ENCODE data around the gene CXXC5. TPM values are rescaled to one million over a fixed set of nuclear protein-coding genes. Genes with fewer than 3 reads are reported as not detected.

The CXXC5 gene
- total RNA-seq, 1 donor from 2014 or later: 37.3 TPM

DNA sequence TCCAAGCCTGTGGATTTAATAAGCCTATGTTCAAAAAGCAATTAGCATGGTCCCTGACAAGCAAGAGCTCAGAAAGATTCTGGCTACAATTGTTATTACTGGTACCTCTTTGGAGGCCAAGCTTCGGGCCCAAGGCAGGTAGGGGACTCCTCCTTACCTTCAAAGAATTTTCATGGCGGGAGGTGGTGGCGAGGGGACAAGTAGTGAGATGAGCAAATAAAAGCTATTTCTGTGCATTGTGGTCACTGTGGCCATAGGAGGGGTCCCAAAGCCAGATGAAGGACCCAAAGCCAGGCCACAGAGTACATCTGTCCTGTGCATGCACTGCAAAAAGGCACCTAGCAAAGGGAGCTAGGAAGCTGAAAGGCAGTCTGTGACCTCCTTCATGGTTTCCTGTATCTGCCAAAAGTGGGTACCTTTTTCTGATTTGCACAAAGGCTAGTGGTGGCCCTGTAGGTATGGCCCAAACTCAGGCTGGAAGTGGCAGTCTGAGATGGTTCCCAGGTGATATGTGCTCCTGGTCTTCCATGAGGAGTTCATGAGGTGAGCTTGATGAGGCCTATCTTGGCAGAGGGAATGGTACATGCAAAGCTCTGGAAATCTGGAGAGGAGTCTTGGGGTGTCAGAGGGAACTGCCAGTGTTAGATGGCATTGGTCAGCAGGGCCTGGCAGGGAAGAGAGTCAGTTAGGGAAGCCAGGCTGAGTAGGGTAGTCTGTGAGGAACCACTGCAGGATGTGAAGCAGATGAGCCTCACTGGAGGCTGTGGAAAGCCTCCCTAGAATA, 3.3 kb upstream of the CXXC5 start:
- H3K9me3 Mint-ChIP-seq (ENCODE audit: unreplicated experiment): no peaks in the 10 kb centered on the region
- peaks cover 33% of the 10 kb centered on the region for H3K4me1 Mint-ChIP-seq (ENCODE audit: unreplicated experiment)
- DNase-seq (ENCODE audit: low spot score): no peak
- H3K4me3 Mint-ChIP-seq (ENCODE audit: unreplicated experiment): no peak overlapping the region
- peaks cover 15% of the 10 kb centered on the region for H3K27me3 Mint-ChIP-seq (ENCODE audit: unreplicated experiment)
- peaks cover 3% of the 10 kb centered on the region for H3K36me3 Mint-ChIP-seq (ENCODE audit: low read depth, unreplicated experiment)
- TF ChIP-seq, protein P1, sequence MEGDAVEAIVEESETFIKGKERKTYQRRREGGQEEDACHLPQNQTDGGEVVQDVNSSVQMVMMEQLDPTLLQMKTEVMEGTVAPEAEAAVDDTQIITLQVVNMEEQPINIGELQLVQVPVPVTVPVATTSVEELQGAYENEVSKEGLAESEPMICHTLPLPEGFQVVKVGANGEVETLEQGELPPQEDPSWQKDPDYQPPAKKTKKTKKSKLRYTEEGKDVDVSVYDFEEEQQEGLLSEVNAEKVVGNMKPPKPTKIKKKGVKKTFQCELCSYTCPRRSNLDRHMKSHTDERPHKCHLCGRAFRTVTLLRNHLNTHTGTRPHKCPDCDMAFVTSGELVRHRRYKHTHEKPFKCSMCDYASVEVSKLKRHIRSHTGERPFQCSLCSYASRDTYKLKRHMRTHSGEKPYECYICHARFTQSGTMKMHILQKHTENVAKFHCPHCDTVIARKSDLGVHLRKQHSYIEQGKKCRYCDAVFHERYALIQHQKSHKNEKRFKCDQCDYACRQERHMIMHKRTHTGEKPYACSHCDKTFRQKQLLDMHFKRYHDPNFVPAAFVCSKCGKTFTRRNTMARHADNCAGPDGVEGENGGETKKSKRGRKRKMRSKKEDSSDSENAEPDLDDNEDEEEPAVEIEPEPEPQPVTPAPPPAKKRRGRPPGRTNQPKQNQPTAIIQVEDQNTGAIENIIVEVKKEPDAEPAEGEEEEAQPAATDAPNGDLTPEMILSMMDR (IDR thresholded peaks at IDR 0.05; ENCODE audit: unreplicated experiment): no peak
- peak overlapping the region; percentile 41 for H3K27ac Mint-ChIP-seq (ENCODE audit: unreplicated experiment)

DNA sequence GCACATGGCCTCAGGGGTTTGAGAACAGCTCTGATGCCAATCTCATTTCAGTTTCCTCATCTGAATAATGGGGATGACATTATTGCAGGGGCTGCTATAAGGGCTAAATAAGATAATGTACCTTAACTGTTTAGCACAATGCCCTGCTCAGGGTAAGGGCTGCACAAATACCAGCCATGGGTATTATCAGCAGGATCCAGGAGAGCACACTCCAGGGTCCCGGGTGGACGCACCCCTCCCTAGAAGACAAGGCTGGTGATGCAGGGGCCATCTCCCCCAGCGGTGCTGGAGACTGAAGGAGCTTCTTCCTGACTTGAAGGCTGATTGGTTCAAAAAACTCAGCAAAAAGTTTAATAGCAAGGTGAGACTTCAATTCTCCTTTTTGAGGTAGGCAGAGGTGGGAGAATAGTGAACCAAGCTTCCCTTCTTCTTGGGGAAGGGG, 2.7 kb upstream of the CXXC5 start:
- peaks cover 32% of the 10 kb centered on the region for H3K4me1 Mint-ChIP-seq (ENCODE audit: unreplicated experiment)
- H3K4me3 Mint-ChIP-seq (ENCODE audit: unreplicated experiment): no peak overlapping the region
- H3K27me3 Mint-ChIP-seq (ENCODE audit: unreplicated experiment): peaks cover 14% of the 10 kb centered on the region
- TF ChIP-seq, protein P1 (IDR thresholded peaks at IDR 0.05; ENCODE audit: unreplicated experiment): no peak
- no peak for DNase-seq (ENCODE audit: low spot score)
- H3K36me3 Mint-ChIP-seq (ENCODE audit: low read depth, unreplicated experiment): peaks cover 3% of the 10 kb centered on the region
- H3K9me3 Mint-ChIP-seq (ENCODE audit: unreplicated experiment): no peaks in the 10 kb centered on the region
- no peak overlapping the region for H3K27ac Mint-ChIP-seq (ENCODE audit: unreplicated experiment)

DNA sequence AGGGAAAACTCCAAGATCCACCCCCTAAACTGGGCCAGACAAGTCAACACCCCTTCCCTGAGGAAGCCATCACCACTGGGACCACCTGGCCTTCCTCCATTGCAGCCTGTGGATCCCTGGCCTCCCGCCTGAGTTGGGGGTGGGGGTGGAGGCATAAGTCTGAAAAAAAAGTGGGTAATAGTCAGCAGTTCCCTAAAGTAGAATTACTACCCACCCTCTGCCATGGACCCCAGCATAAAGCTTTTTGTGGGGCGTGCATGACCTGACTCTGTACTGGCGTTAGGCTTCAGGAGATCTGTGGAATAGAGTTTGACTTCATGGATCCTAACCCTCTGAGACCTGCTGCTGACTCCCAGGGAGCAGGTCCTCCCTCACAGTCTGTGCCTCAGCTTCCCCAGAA, 2.0 kb upstream of the CXXC5 start:
- TF ChIP-seq, protein P1 (IDR thresholded peaks at IDR 0.05; ENCODE audit: unreplicated experiment): no peak
- Mint-ChIP-seq H3K27ac (ENCODE audit: unreplicated experiment) (no peak overlapping the region), H3K27me3 (ENCODE audit: unreplicated experiment) (peaks cover 14% of the 10 kb centered on the region), H3K4me1 (ENCODE audit: unreplicated experiment) (peaks cover 32% of the 10 kb centered on the region), H3K4me3 (ENCODE audit: unreplicated experiment) (no peak overlapping the region), H3K36me3 (ENCODE audit: low read depth, unreplicated experiment) (peaks cover 3% of the 10 kb centered on the region), H3K9me3 (ENCODE audit: unreplicated experiment) (no peaks in the 10 kb centered on the region)
- no peak for DNase-seq (ENCODE audit: low spot score)

DNA sequence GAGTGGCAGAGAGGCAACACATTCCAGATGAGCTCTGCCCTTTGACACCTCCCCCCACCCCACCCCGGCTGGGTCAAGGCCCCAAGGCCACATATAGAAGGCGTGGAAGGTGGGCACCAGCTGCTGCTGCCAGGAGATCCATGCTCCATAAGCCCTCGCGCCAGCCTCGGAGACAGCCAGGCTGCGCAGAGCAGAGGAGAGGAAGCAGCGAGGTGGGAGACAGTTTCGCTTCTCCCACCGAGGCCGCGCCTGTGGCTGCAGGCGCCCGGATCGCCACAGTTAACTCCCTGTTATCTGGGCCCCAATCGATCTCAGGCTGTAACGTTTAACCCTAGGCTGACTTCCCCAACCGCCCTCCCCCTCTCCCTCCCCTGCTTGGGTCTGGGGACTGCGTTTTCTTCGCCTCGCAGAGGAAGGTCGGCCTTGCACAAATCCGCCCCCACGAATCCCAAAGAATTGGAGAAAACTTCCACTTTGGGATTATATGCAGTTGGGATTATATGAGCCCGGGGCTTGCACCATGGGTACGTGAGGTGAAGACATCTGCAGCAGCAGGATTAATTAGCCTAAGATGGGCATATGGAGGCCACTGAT, 1.1 kb upstream of the CXXC5 start:
- peaks cover 35% of the 10 kb centered on the region for H3K4me1 Mint-ChIP-seq (ENCODE audit: unreplicated experiment)
- peak overlapping the region; percentile 36 for H3K27ac Mint-ChIP-seq (ENCODE audit: unreplicated experiment)
- H3K27me3 Mint-ChIP-seq (ENCODE audit: unreplicated experiment): peaks cover 11% of the 10 kb centered on the region
- peak overlapping the region; percentile 81 for H3K4me3 Mint-ChIP-seq (ENCODE audit: unreplicated experiment)
- peaks cover 3% of the 10 kb centered on the region for H3K36me3 Mint-ChIP-seq (ENCODE audit: low read depth, unreplicated experiment)
- no peak for DNase-seq (ENCODE audit: low spot score)
- no peaks in the 10 kb centered on the region for H3K9me3 Mint-ChIP-seq (ENCODE audit: unreplicated experiment)
- TF ChIP-seq, protein P1 (IDR thresholded peaks at IDR 0.05; ENCODE audit: unreplicated experiment): no peak

Data from endothelial cell (in vitro differentiated cells).